ENCODE data around the gene GRM8.

DNA sequence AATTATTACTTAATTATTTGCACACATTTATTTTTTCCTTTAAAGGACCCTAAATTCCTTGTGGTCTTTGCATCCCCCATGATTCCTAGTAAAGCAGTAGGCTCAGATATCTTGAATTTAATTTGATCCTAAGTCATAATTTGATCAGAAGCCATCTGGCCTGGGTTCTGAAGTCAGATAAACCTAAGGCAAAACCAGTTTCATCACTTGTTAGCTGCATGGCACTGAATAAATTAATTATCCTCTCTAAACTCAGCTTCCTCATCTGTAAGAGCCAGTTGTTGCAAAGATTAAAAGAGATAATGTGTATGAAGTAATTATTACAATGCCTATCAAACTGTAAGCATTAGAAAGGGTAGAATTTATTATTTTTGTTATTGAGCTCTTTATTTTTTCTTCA, 293.1 kb downstream of the GRM8 start:
- TF ChIP-seq, protein P1, sequence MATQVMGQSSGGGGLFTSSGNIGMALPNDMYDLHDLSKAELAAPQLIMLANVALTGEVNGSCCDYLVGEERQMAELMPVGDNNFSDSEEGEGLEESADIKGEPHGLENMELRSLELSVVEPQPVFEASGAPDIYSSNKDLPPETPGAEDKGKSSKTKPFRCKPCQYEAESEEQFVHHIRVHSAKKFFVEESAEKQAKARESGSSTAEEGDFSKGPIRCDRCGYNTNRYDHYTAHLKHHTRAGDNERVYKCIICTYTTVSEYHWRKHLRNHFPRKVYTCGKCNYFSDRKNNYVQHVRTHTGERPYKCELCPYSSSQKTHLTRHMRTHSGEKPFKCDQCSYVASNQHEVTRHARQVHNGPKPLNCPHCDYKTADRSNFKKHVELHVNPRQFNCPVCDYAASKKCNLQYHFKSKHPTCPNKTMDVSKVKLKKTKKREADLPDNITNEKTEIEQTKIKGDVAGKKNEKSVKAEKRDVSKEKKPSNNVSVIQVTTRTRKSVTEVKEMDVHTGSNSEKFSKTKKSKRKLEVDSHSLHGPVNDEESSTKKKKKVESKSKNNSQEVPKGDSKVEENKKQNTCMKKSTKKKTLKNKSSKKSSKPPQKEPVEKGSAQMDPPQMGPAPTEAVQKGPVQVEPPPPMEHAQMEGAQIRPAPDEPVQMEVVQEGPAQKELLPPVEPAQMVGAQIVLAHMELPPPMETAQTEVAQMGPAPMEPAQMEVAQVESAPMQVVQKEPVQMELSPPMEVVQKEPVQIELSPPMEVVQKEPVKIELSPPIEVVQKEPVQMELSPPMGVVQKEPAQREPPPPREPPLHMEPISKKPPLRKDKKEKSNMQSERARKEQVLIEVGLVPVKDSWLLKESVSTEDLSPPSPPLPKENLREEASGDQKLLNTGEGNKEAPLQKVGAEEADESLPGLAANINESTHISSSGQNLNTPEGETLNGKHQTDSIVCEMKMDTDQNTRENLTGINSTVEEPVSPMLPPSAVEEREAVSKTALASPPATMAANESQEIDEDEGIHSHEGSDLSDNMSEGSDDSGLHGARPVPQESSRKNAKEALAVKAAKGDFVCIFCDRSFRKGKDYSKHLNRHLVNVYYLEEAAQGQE (IDR thresholded peaks at IDR 0.05; ENCODE audit: borderline replicate concordance) = no peak
- TF ChIP-seq EP300 (conservative IDR thresholded peaks at IDR 0.05; ENCODE audit: poor library complexity, severe bottlenecking) = no peak
- TF ChIP-seq, protein P2, sequence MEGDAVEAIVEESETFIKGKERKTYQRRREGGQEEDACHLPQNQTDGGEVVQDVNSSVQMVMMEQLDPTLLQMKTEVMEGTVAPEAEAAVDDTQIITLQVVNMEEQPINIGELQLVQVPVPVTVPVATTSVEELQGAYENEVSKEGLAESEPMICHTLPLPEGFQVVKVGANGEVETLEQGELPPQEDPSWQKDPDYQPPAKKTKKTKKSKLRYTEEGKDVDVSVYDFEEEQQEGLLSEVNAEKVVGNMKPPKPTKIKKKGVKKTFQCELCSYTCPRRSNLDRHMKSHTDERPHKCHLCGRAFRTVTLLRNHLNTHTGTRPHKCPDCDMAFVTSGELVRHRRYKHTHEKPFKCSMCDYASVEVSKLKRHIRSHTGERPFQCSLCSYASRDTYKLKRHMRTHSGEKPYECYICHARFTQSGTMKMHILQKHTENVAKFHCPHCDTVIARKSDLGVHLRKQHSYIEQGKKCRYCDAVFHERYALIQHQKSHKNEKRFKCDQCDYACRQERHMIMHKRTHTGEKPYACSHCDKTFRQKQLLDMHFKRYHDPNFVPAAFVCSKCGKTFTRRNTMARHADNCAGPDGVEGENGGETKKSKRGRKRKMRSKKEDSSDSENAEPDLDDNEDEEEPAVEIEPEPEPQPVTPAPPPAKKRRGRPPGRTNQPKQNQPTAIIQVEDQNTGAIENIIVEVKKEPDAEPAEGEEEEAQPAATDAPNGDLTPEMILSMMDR (IDR thresholded peaks at IDR 0.05; ENCODE audit: poor library complexity, severe bottlenecking) = no peak
- TF ChIP-seq POLR2AphosphoS5 (IDR thresholded peaks at IDR 0.05) = no peak
- no peak for TF ChIP-seq EZH2 (IDR thresholded peaks at IDR 0.05; ENCODE audit: borderline replicate concordance, insufficient read depth, low read length, poor library complexity, severe bottlenecking)
- TF ChIP-seq SMC3 (conservative IDR thresholded peaks at IDR 0.05; ENCODE audit: poor library complexity) = no peak
- no peak for TF ChIP-seq MXI1 (conservative IDR thresholded peaks at IDR 0.05; ENCODE audit: poor library complexity, severe bottlenecking)
- no peak for TF ChIP-seq TAF1 (IDR thresholded peaks at IDR 0.05; ENCODE audit: low read depth)
- no peak for TF ChIP-seq RAD21 (conservative IDR thresholded peaks at IDR 0.05)

All from neural cell (in vitro differentiated cells).